OCI-LY1 (cell line): Measurements from ENCODE around the gene MTHFSD.

Source experiments
- H2AFZ ChIP-seq: fragments of 200-600 bp; sonication (generic), shearing (Covaris generic); 2 replicates; pipeline ENCODE4 v1.6.0; 2014; ENCODE audit warnings: antibody characterized with exemption, mild to moderate bottlenecking, low read length
- H3F3A ChIP-seq: fragments of 200-600 bp; sonication (generic), shearing (Covaris generic); 2 replicates; pipeline ENCODE4 v1.6.0; 2014; ENCODE audit warnings: mild to moderate bottlenecking, antibody characterized with exemption, low read length, moderate library complexity; ENCODE audit not compliant: insufficient read depth
- H3K27ac ChIP-seq: fragments of 200-600 bp; sonication (generic); 2 replicates; pipeline ENCODE4 v1.5.1; 2014; ENCODE audit warnings: low read length, mixed run types, mild to moderate bottlenecking, low read depth; ENCODE audit not compliant: poor library complexity, severe bottlenecking
- H3K27me3 ChIP-seq: fragments of 200-600 bp; sonication (generic); 2 replicates; pipeline ENCODE4 v1.6.0; 2014; ENCODE audit warnings: antibody characterized with exemption, mild to moderate bottlenecking, low read length, moderate library complexity; ENCODE audit not compliant: insufficient read depth
- H3K36me3 ChIP-seq: fragments of 200-600 bp; sonication (generic); 2 replicates; pipeline ENCODE4 v1.6.1; 2014; ENCODE audit warnings: mild to moderate bottlenecking, antibody characterized with exemption, low read length, moderate library complexity, mixed read lengths; ENCODE audit not compliant: insufficient read depth
- H3K4me1 ChIP-seq: fragments of 200-600 bp; sonication (generic); 2 replicates; pipeline ENCODE4 v1.5.1; 2014; ENCODE audit warnings: mild to moderate bottlenecking, low read length, moderate library complexity; ENCODE audit not compliant: insufficient read depth, severe bottlenecking
- H3K4me2 ChIP-seq: fragments of 200-600 bp; sonication (generic), shearing (Covaris generic); 2 replicates; pipeline ENCODE4 v1.6.1; 2014; ENCODE audit warnings: low read length
- H3K4me3 ChIP-seq: fragments of 200-600 bp; sonication (generic); 2 replicates; pipeline ENCODE4 v1.5.1; 2014; ENCODE audit warnings: low read length, low read depth, mild to moderate bottlenecking, mixed read lengths; ENCODE audit not compliant: poor library complexity, severe bottlenecking
- H3K79me2 ChIP-seq: fragments of 200-600 bp; shearing (Covaris generic); 2 replicates; pipeline ENCODE4 v1.6.1; 2016; ENCODE audit warnings: mixed run types, low read length, mixed read lengths; ENCODE audit not compliant: insufficient read depth
- H3K9ac ChIP-seq: fragments of 200-600 bp; sonication (generic), shearing (Covaris generic); 2 replicates; pipeline ENCODE4 v1.6.1; 2014; ENCODE audit warnings: mild to moderate bottlenecking, low read length, mixed read lengths
- H3K9me2 ChIP-seq: fragments of 200-600 bp; sonication (generic), shearing (Covaris generic); 2 replicates; pipeline ENCODE4 v1.6.1; 2014; ENCODE audit warnings: low read depth, mild to moderate bottlenecking, low read length, mixed read lengths
- H3K9me3 ChIP-seq: fragments of 200-600 bp; shearing (Covaris generic); 2 replicates; pipeline ENCODE4 v1.6.1; 2014; ENCODE audit warnings: low read length, mixed read lengths
- H4K20me1 ChIP-seq: fragments of 200-600 bp; sonication (generic), shearing (Covaris generic); 2 replicates; pipeline ENCODE4 v1.6.0; 2016; ENCODE audit warnings: mild to moderate bottlenecking, low read length; ENCODE audit not compliant: insufficient read depth
- EZH2 ChIP-seq: fragments of 200-600 bp; sonication (generic), shearing (Covaris generic); IDR thresholded peaks from 2 replicates; pipeline ENCODE4 v1.8.0; 2017; ENCODE audit warnings: borderline replicate concordance, mixed run types, mild to moderate bottlenecking, antibody characterized with exemption, low read length, moderate library complexity, mixed read lengths
- TF ChIP-seq, protein P1 (sequence below): fragments of 200-600 bp; sonication (generic), shearing (Covaris generic); IDR thresholded peaks from 2 replicates; pipeline ENCODE4 v1.5.1; 2017; ENCODE audit warnings: mild to moderate bottlenecking, antibody characterized with exemption, low read length, moderate library complexity, mixed read lengths

Gene MTHFSD

DNA sequence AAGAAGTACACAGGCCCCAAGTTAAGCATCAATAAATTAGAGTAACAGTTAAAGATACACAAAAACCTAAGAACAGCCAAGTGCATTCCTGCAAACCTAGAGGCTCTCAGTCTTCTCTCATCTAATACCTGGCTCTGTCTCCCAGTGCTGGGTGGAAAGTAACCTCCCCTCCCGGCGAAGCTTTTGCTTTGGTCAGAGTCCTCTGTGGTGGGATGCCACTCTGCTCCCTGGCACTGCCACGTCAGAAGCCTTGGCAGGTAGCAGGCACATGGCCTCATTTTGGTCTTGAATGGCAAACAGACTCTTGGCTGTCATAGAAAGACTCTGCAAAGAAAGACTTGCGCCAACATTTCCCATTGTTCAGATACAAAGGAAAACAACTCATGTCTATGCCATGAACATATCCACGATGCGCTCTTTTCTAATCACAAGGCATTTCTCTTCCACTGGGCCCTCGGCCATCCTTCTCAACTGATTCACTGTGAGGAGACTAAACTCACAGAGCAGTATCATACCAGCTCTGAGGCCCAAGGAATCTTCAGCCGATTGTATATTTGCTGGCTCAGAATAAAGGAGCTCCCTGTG, 21.2 kb downstream of the MTHFSD start:
- no peaks in the 10 kb centered on the region for H3K27me3 ChIP-seq
- no peaks in the 10 kb centered on the region for H3K4me1 ChIP-seq
- H3K27ac ChIP-seq = no peak overlapping the region
- no peak overlapping the region for H2AFZ ChIP-seq
- H3K4me2 ChIP-seq = no peak overlapping the region
- TF ChIP-seq EZH2 = no peak
- TF ChIP-seq, protein P1, sequence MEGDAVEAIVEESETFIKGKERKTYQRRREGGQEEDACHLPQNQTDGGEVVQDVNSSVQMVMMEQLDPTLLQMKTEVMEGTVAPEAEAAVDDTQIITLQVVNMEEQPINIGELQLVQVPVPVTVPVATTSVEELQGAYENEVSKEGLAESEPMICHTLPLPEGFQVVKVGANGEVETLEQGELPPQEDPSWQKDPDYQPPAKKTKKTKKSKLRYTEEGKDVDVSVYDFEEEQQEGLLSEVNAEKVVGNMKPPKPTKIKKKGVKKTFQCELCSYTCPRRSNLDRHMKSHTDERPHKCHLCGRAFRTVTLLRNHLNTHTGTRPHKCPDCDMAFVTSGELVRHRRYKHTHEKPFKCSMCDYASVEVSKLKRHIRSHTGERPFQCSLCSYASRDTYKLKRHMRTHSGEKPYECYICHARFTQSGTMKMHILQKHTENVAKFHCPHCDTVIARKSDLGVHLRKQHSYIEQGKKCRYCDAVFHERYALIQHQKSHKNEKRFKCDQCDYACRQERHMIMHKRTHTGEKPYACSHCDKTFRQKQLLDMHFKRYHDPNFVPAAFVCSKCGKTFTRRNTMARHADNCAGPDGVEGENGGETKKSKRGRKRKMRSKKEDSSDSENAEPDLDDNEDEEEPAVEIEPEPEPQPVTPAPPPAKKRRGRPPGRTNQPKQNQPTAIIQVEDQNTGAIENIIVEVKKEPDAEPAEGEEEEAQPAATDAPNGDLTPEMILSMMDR = no peak
- H3K36me3 ChIP-seq = peaks cover 18% of the 10 kb centered on the region
- no peak overlapping the region for H3K4me3 ChIP-seq
- H3F3A ChIP-seq = no peaks in the 10 kb centered on the region
- H3K9ac ChIP-seq = no peak overlapping the region
- no peaks in the 10 kb centered on the region for H3K9me2 ChIP-seq
- H3K79me2 ChIP-seq = no peaks in the 10 kb centered on the region
- no peaks in the 10 kb centered on the region for H3K9me3 ChIP-seq
- no peaks in the 10 kb centered on the region for H4K20me1 ChIP-seq

DNA sequence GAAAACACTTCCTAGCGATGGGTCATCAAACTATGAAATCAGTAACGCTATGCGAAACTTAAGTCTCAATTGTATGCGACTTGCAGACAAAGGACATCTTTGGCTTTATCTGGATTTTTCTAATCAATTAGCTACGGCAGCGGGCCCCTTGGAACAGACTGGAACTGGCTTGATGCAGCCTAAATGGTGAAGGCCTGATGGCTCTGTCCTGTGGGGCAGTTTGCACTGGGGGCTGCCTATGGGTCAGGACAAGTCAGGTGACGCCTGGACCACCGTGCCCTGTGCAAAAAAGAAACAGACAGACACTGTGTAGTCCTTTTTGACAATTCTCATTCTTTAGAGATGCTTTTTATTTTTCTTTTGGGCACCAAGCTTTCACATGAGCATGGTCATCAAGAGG, 22.0 kb downstream of the MTHFSD start:
- Histone ChIP-seq H3K27me3 (no peaks in the 10 kb centered on the region), H3K4me3 (no peak overlapping the region), H3K9ac (no peak overlapping the region), H3K4me2 (no peak overlapping the region), H3K36me3 (peaks cover 10% of the 10 kb centered on the region; the same call in 1 of the 2 replicates), H3K79me2 (no peaks in the 10 kb centered on the region), H3K27ac (no peak overlapping the region), H4K20me1 (no peaks in the 10 kb centered on the region), H2AFZ (no peak overlapping the region), H3K9me2 (no peaks in the 10 kb centered on the region), H3K9me3 (no peaks in the 10 kb centered on the region), H3F3A (no peaks in the 10 kb centered on the region), H3K4me1 (no peaks in the 10 kb centered on the region)
- no peak for TF ChIP-seq EZH2
- TF ChIP-seq, protein P1 = no peak

DNA sequence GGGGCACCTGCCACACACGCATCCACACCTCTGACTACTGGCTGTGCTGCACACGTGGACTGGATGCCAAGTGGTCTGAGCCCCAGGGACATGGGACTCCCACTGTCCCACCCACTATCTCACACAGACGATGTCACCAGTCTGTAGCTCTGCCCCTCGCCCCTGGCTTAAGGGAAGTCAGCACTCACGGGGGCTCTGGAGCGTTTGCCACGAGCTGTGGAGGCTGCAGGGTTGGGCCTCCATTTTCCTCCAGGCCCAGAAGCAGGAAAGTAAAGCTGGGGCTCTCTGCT, 22.6 kb downstream of the MTHFSD start:
- Histone ChIP-seq H4K20me1 (no peaks in the 10 kb centered on the region), H3K36me3 (0 out of 2 replicates have a peak, but pooled peaks cover 5% of the 10 kb centered on the region), H3K4me3 (no peak overlapping the region)

More for the DNA sequence above, 22.6 kb downstream of the MTHFSD start:
- H2AFZ ChIP-seq = no peak overlapping the region
- H3K4me1 ChIP-seq = no peaks in the 10 kb centered on the region
- no peaks in the 10 kb centered on the region for H3K27me3 ChIP-seq
- H3K27ac ChIP-seq = no peak overlapping the region
- TF ChIP-seq, protein P1 = no peak
- no peak for TF ChIP-seq EZH2
- no peaks in the 10 kb centered on the region for H3K79me2 ChIP-seq
- H3K9me3 ChIP-seq = no peaks in the 10 kb centered on the region
- no peak overlapping the region for H3K9ac ChIP-seq
- no peak overlapping the region for H3K4me2 ChIP-seq
- no peaks in the 10 kb centered on the region for H3K9me2 ChIP-seq
- no peaks in the 10 kb centered on the region for H3F3A ChIP-seq
